AG08396 (cell line): ENCODE results near the gene DYRK4.
A peak's percentile ranks its signal among the peaks of the same experiment; 100 is the strongest.

ENCODE experiments used
- DNase-seq: peaks from one replicate; pipeline ENCODE4 v3.0.0; 2012; ENCODE audit warnings: low spot score, mixed read lengths

Gene DYRK4

DNA sequence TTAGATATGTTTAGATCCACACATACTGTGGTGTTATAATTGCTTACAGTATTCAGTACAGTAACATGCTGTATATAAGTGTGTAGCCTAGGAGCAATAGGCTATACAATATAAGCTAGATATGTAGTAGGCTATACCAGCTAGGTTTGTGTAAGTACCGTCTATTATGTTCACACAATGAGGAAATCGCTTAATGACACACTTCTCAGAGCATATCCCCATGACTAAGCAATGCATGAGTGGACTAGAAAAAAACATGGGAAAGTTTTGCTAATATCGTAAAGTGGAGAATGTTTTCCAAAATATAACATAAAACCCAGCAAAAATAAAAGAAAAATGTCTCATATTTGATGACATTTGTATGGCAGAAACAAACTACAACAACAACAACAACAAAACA is 59.5 kb downstream of the DYRK4 start:
- no peak for DNase-seq

DNA sequence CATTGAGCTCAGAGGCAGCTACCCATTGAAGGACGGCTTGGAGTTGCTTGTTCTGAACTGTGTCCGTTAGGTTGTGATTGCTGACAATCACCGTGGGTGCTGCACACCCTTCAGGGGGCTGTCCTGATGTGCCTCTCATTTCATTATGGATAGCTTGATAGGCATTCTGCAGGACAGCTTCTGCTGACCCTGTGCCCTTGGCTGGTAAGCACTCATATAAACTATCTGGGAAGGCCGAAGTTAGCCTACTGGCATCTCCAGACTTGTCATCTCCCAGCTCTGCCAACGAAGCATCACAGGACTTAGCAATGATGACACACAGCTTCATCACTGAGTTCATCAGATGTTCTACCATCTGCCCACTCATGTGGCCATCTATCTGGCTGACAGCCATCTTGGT is 64.5 kb downstream of the DYRK4 start:
- no peak for DNase-seq

DNA sequence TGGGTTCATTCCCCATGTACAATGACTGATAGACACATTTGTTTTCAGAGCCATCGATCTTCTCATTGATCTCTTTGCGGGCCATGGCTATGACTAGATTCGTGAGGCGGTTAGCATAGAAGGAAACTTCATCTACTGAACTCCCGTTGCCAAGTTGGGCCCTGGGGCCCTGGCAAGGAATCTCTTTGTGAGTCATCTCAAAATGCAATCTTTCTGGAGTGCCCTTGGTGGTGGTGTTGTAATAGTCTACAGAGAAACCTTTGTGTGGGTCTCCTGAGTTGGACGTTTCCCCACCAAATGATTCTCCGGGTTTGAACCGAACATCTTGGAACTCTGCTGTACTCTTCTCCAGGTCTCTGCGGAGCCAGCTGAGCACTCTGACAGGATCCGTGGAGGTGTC is 66.4 kb downstream of the DYRK4 start:
- no peak for DNase-seq

DNA sequence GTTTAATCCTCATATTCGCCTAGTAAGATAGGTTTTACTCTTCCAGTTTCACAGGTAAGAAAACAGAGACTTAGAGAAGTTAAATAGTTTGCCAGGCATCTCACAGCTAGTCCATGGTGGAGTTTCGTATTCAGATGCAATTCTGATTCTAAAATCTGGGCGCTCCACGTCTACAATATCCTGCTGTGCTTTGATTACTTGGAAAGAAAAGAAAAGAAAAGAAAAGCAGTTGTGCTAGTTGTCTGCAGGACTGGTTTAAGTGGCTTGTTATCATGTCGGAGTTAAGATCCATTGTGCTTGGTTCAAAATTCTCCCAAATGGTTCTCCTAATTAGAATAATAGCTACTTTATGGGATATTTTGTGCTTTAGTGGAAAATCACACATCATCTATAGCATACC is 68.3 kb downstream of the DYRK4 start:
- DNase-seq: no peak

DNA sequence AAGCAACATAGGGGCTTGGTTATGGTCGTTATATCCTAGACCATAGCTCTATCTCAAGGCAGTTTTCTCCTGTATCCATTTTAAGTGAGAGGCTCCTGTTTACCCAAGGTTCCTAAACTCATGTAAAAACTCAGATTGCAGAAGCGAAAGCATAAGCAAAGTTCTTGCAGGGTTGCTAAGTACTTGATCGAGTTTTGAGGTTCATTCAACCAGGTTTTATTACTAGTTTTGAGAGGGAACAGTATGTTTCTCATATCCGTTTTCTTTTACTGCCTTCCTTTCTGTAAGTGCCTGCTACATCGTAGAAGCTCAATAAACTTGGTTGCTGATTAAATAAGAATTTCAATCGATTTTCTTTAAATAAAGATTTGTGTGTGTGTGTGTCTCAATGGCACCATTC is 81.7 kb downstream of the DYRK4 start:
- DNase-seq: no peak

DNA sequence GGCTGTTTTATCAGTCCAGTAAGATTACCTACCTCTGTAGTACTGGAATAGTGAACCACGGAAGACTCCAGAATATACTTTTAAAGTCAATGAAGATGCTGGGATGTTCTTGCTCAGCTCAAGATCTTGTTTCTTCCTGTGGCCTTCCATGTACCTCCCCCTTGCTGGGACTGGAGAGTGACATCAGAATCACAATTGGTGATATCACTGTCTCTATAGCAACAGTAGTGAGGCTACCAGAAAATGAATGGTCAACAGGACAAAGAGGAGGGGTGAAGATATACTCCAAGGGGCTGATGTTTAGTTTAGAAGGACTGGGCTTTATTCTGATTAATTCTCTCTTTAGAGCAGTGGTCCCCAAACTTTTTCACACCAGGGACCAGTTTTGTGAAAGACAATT is 83.0 kb downstream of the DYRK4 start:
- DNase-seq: no peak

DNA sequence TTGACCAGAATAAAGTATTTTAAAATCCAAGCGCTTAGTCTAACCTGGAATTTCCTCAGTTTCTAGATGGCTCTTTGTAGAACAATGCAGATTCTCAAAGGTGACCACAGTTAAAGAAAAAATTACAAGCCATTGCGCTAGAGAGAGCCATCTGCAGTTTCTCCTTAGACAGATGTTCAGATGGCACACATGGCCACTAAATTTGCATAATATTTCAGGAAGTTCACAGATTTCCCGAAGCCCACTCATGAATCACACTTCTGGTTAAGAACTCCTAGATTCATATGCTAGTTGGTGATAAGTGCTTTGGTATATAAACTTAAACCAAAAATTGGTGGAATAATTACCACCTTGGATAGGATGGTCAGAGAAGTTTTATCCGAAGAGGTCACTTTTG is 86.1 kb downstream of the DYRK4 start:
- no peak for DNase-seq

DNA sequence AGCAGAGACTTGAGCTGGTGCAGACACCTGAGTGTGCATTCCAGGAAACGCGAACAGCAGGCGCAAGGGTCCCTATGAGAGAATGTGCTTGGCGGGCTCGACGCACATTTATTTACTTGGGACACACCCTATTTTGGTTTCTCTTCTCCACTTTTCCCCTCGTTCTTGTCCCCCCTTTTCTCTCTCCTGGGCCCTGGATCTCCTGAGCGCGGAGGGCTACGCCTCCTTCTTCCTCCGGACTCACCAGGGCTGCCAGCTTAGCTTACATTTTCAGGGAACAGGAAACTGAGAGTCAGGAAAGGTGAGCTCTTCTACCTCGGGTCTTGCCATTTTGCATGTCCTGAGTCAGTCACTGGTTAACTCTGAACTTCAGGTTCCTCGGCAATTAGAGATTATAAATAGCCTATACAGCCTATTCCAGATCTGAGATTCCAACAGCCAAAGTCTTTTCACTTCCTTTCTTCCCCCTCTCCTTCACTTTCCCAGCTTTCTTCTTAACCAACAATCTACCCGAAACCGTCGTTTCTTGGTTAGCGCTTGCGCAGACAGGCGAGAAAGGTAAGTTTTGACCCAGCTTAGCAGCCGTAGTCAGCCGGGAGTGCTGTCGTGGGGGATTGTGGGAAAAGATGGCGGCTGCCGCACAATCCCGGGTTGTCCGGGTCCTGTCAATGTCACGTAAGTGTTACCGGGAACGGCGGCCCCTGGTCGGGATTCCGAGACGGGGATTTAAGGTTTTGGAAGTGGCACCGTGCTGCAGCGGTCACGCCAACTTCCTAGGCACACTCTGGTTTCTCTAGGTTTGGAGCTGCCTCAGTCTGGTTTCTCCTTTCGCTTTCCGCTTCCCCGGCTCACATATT is 86.7 kb downstream of the DYRK4 start, which contains the start of the genes AKAP3 and NDUFA9:
AKAP3 (minus strand) TSS at position 551 of the 857 bp plus-strand sequence. CDS start 10,855 bp downstream, outside the sequence.
NDUFA9 (plus strand) TSS at position 614 of the 857 bp plus-strand sequence; CDS start at position 627, 13 bp downstream.
- peak; percentile 81 for DNase-seq

DNA sequence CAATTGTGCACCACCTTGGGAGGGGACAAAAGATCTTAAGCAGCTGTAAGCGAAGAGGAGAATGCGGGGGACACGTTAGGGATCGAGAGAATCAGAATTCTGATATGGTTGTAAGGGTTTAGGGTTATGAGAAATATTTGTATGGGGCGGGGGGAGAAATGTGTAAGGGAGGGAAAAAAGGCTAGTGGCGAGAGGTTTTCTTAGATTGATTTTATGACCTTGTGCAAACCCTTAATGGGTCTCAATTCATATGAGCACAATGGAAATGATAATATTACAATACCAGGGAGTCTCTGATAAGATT is 87.3 kb downstream of the DYRK4 start:
- no peak for DNase-seq

DNA sequence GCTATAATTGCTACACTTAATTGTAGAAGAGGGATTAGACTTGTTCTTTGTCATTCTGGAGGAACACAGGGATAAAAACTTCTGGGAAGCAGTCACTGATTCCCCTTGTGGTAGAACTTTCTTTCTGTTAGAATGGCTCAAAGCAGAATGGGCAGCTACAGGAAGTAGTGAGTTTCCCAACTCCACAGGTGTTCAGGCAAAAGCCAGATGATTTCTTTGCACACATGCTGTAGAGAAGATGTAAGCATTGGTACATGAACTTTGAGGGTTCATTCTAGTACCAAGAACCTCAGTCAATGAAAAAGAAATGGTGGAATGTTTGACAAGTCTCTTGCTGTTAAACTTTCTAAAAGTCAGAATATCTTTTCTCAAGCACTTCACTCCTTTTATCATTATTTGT is 91.2 kb downstream of the DYRK4 start:
- DNase-seq: no peak

DNA sequence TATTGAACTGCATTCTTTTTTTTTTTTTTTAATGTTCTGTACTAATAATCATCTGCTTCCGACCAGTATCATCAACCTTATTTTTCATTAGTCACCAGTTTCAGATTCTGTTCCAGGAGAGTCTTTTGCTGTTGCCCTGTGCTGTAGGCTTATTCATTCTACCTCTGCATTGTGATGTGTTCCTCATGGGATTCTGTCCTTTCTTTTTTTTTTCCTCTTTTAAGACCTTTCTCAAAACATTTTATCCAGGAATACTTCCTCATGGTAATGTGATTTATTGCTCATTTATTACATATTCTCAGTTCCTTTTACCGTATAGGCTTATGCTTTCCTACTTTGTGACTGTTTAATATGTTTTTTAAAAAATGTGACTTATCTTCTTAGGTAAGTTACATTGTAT is 91.7 kb downstream of the DYRK4 start:
- DNase-seq: no peak
